Activated T-cell treated with anti-CD3 and anti-CD28 coated beads, Interleukin-2, amount 50 U/mL, for 72 hours (primary cell): ENCODE data around the gene SACM1L. TPM values are rescaled to one million over a fixed set of nuclear protein-coding genes. Genes with fewer than 3 reads are reported as not detected.
"Not testable (repeated sequence)": the region's sequence is repeated elsewhere in the genome, so short reads cannot be mapped to it uniquely, and the experiment has no call there.

Experiments
- ATAC-seq, 2 donors: fragments of 150-1000 bp; cut with Tn5 transposase; replicated peaks in 1 of 2; 2 replicates each; pipeline ENCODE4 v1.10.0; 2021; ENCODE audit warnings: moderate library complexity in 2 of 2, mild to moderate bottlenecking in 1 of 2
- DNase-seq, 2 donors: peaks; one replicate each; pipeline ENCODE4 v3.0.0; 2021 to 2022; ENCODE audit warnings: mixed read lengths in 1 of 2
- H3K27ac Mint-ChIP-seq: one replicate; pipeline ENCODE4 v1.8.0; 2022; ENCODE audit warnings: mild to moderate bottlenecking, moderate library complexity, mixed read lengths
- H3K27me3 Mint-ChIP-seq: one replicate; pipeline ENCODE4 v1.8.0; 2022; ENCODE audit warnings: low read depth, mixed read lengths
- H3K36me3 Mint-ChIP-seq, 2 donors: one replicate each; pipeline ENCODE4 v1.8.0; 2022; ENCODE audit warnings: mixed read lengths in 2 of 2, mild to moderate bottlenecking in 1 of 2; ENCODE audit not compliant: insufficient read depth in 2 of 2
- H3K4me1 Mint-ChIP-seq: one replicate; pipeline ENCODE4 v1.8.0; 2022; ENCODE audit warnings: low read depth, mixed read lengths
- H3K4me3 Mint-ChIP-seq, 2 donors: one replicate each; pipeline ENCODE4 v1.8.0; 2022; ENCODE audit warnings: mild to moderate bottlenecking in 2 of 2, mixed read lengths in 2 of 2, moderate library complexity in 2 of 2
- H3K9me3 Mint-ChIP-seq, 2 donors: one replicate each; pipeline ENCODE4 v1.8.0; 2022; ENCODE audit warnings: mixed read lengths in 2 of 2
- total RNA-seq, 2 donors: library from RNA; stranded (reverse); gene quantifications; one replicate each; pipeline ENCODE4 v1.2.3, GENCODE V29; 2022

The SACM1L gene
- total RNA-seq, 2 donors from 2014 or later, result 77.1 to 78.4 TPM

DNA sequence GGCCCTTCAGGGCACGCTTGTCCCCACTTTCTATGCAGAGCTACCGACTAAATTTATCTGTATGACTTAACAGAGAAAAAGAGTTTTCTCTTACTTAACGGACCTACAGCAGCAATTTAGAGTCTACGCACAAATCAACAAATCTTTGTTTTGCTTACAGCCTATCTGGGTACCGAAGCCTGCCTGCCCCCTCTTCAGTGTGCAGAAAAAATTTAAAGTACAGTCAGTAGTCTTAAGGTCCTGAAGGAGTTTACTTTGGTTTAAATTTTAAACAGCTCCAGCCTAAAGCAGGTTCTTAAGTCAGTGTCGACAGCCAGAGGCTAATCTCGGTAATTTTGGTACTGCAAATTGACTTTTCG, 570 bp downstream of the SACM1L start:
- no peak for ATAC-seq
- no peak for DNase-seq
- H3K4me1 Mint-ChIP-seq, result peaks cover 48% of the 10 kb centered on the region
- peaks cover 17 to 30% of the 10 kb centered on the region in 2 donors for H3K36me3 Mint-ChIP-seq
- no peaks in the 10 kb centered on the region for H3K9me3 Mint-ChIP-seq
- peak overlapping the region; percentile 87 to 92 for H3K4me3 Mint-ChIP-seq
- H3K27ac Mint-ChIP-seq, result peak overlapping the region; percentile 97
- H3K27me3 Mint-ChIP-seq, result no peaks in the 10 kb centered on the region

- Mint-ChIP-seq H3K27ac (peak overlapping the region; percentile 97), H3K9me3 (no peaks in the 10 kb centered on the region), H3K4me1 (peaks cover 55% of the 10 kb centered on the region), H3K4me3 (peak overlapping the region; percentile 87 to 92), H3K36me3 (peaks cover 19 to 34% of the 10 kb centered on the region in 2 donors), H3K27me3 (no peaks in the 10 kb centered on the region)
- DNase-seq, result no peak
- ATAC-seq, result no peak
These were observed 1.3 kb downstream of the SACM1L start for GRCh38 chr3:45690336-45691035.

- Mint-ChIP-seq H3K4me1 (peaks cover 68% of the 10 kb centered on the region), H3K4me3 (peak overlapping the region; percentile 87 to 92), H3K27me3 (no peaks in the 10 kb centered on the region), H3K9me3 (no peaks in the 10 kb centered on the region), H3K27ac (peak overlapping the region; percentile 97), H3K36me3 (peaks cover 24 to 41% of the 10 kb centered on the region in 2 donors)
- ATAC-seq (no peak), DNase-seq (no peak)
These were observed 2.6 kb downstream of the SACM1L start for GRCh38 chr3:45691842-45692241.

DNA sequence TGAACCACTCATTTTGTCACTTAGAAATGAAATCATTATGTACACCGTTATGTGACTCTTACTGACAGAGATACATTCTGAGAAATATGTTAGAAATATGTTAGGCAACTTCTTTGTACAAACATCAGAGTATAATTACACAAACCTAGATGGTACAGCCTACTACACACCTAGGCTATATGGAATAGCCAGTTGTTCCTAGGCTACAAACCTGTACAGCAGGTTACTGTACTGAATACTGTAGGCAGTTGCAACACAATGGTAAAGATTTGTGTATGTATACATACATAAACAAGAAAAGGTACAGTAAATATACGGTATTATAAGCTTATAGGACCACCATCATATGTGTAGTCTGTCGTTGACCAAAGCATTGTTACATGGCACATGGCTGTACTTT, 3.7 kb downstream of the SACM1L start:
- DNase-seq, result no peak
- Mint-ChIP-seq H3K9me3 (no peaks in the 10 kb centered on the region), H3K27ac (peak overlapping the region; percentile 97), H3K4me3 (peak overlapping the region; percentile 87 to 92), H3K36me3 (peaks cover 24 to 43% of the 10 kb centered on the region in 2 donors), H3K27me3 (no peaks in the 10 kb centered on the region), H3K4me1 (peaks cover 76% of the 10 kb centered on the region)
- ATAC-seq, result no peak

GRCh38 chr3:45693941-45694521, 4.8 kb downstream of the SACM1L start:
- peak overlapping the region; percentile 87 to 92 for H3K4me3 Mint-ChIP-seq
- ATAC-seq (peak; percentile 34 to 37), DNase-seq (peak; percentile 38 to 49)
- H3K9me3 Mint-ChIP-seq, result no peaks in the 10 kb centered on the region
- peaks cover 76% of the 10 kb centered on the region for H3K4me1 Mint-ChIP-seq
- H3K36me3 Mint-ChIP-seq, result peaks cover 23 to 47% of the 10 kb centered on the region in 2 donors
- H3K27me3 Mint-ChIP-seq, result no peaks in the 10 kb centered on the region
- peak overlapping the region; percentile 97 for H3K27ac Mint-ChIP-seq

DNA sequence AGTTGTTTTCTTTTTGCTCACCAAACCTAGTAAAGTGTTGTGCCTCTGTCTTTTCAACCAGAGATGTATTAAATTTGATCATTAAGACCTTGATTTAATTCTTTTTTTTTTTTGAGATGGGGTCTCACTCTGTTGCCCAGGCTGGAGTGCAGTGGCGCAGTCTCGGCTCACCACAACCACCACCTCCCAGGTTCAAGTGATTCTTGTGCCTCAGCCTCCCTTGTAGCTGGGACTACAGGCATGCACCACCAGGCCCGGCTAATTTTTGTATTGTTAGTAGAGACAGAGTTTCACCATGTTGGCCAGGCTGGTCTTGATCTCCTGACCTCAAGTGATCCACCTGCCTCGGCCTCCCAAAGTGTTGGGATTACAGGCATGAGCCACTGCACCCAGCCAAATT, 6.0 kb downstream of the SACM1L start:
- ATAC-seq, DNase-seq, H3K27me3 Mint-ChIP-seq, H3K9me3 Mint-ChIP-seq: not testable (repeated sequence)
- peaks cover 83% of the 10 kb centered on the region for H3K4me1 Mint-ChIP-seq
- H3K4me3 Mint-ChIP-seq, result peak overlapping the region; percentile 87 to 92
- H3K36me3 Mint-ChIP-seq, result peaks cover 23 to 51% of the 10 kb centered on the region in 2 donors
- peak overlapping the region; percentile 97 for H3K27ac Mint-ChIP-seq

DNA sequence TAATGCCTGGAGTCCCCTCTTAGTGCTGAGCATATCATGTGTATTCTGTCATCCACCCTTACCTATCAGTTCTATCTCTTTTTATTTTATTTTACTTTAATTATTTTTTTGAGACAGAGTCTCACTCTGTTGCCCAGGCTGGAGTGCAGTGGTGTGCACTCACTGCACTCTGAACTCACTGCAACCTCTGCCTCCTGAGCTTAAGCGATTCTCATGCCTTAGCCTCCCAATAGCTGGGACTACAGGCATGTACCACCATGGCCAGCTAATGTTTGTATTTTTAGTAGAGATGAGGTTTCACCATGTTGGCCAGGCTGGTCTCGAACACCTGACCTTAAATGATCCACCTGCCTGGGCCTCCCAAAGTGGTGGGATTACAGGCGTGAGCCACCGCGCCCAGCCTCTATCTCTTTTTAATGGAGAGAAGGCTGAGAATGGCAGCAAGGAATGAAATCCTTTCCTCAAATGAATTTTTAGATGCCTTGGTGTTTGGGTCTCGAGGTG, 11.4 kb downstream of the SACM1L start:
- H3K9me3 Mint-ChIP-seq, result no peaks in the 10 kb centered on the region
- DNase-seq, result no peak
- no peak overlapping the region for H3K27ac Mint-ChIP-seq
- H3K36me3 Mint-ChIP-seq, result peaks cover 10 to 24% of the 10 kb centered on the region in 2 donors
- no peak overlapping the region for H3K4me3 Mint-ChIP-seq
- no peak for ATAC-seq
- H3K27me3 Mint-ChIP-seq, result no peaks in the 10 kb centered on the region
- peaks cover 53% of the 10 kb centered on the region for H3K4me1 Mint-ChIP-seq

- H3K4me1 Mint-ChIP-seq, result peaks cover 51% of the 10 kb centered on the region
- peaks cover 11 to 26% of the 10 kb centered on the region in 2 donors for H3K36me3 Mint-ChIP-seq
- H3K27me3 Mint-ChIP-seq, result no peaks in the 10 kb centered on the region
- H3K27ac Mint-ChIP-seq, result no peak overlapping the region
- no peaks in the 10 kb centered on the region for H3K9me3 Mint-ChIP-seq
- H3K4me3 Mint-ChIP-seq, result no peak overlapping the region
- ATAC-seq (no peak), DNase-seq (no peak)
These were observed 12.1 kb downstream of the SACM1L start for GRCh38 chr3:45701172-45701867.

- Mint-ChIP-seq H3K4me3 (no peak overlapping the region), H3K27me3 (no peaks in the 10 kb centered on the region), H3K4me1 (peaks cover 34% of the 10 kb centered on the region), H3K36me3 (peaks cover 10 to 27% of the 10 kb centered on the region in 2 donors), H3K27ac (peak overlapping the region; percentile 79), H3K9me3 (no peaks in the 10 kb centered on the region)
- no peak for ATAC-seq
- DNase-seq, result no peak
These were observed 15.2 kb downstream of the SACM1L start for GRCh38 chr3:45704301-45704943.

GRCh38 chr3:45705839-45706808, 16.9 kb downstream of the SACM1L start:
- peak; percentile 20 to 87 for ATAC-seq
- peak overlapping the region; percentile 13 for H3K27ac Mint-ChIP-seq
- no peak for DNase-seq
- no peaks in the 10 kb centered on the region for H3K27me3 Mint-ChIP-seq
- H3K9me3 Mint-ChIP-seq, result no peaks in the 10 kb centered on the region
- H3K4me1 Mint-ChIP-seq, result peaks cover 30% of the 10 kb centered on the region
- no peak overlapping the region for H3K4me3 Mint-ChIP-seq
- H3K36me3 Mint-ChIP-seq, result peaks cover 13 to 33% of the 10 kb centered on the region in 2 donors

DNA sequence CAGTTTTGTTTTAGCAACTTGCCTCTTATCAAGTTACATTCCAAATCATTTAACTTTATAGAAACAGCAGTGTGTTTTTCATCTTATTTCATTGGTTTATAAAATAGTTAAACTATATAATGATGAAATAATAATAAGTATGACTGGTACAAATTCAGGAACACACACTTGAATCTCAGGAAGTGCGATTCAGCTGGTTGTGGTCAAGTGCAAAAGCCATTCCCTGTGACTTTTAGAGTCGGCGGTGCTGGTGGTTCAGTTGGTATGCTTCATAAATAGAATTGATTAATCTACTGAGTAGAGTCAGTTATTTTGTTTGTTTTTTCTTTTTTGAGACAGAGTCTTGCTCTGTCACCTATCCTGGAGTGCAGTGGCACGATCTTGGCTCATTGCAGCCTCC, 22.7 kb downstream of the SACM1L start:
- no peaks in the 10 kb centered on the region for H3K9me3 Mint-ChIP-seq
- no peak for DNase-seq
- H3K27me3 Mint-ChIP-seq, result no peaks in the 10 kb centered on the region
- peaks cover 16 to 41% of the 10 kb centered on the region in 2 donors for H3K36me3 Mint-ChIP-seq
- H3K4me1 Mint-ChIP-seq, result peaks cover 23% of the 10 kb centered on the region
- ATAC-seq, result no peak
- no peak overlapping the region for H3K27ac Mint-ChIP-seq
- H3K4me3 Mint-ChIP-seq, result no peak overlapping the region
